NCI-H2196 treated with DMSO at 0.1 percent for 48 hours (cell line): ENCODE measurements around the gene MYL5.
"Not testable (repeated sequence)": the region's sequence is repeated elsewhere in the genome, so short reads cannot be mapped to it uniquely, and the experiment has no call there.

Source experiments
- DNase-seq: peaks from one replicate; lab custom pipeline; 2025; ENCODE audit not compliant: unreplicated experiment; lab: John Stamatoyannopoulos, UW

The MYL5 gene

GRCh38 chr4:723751-724530 lies 49.6 kb downstream of the MYL5 start:
- DNase-seq, result no peak

DNA sequence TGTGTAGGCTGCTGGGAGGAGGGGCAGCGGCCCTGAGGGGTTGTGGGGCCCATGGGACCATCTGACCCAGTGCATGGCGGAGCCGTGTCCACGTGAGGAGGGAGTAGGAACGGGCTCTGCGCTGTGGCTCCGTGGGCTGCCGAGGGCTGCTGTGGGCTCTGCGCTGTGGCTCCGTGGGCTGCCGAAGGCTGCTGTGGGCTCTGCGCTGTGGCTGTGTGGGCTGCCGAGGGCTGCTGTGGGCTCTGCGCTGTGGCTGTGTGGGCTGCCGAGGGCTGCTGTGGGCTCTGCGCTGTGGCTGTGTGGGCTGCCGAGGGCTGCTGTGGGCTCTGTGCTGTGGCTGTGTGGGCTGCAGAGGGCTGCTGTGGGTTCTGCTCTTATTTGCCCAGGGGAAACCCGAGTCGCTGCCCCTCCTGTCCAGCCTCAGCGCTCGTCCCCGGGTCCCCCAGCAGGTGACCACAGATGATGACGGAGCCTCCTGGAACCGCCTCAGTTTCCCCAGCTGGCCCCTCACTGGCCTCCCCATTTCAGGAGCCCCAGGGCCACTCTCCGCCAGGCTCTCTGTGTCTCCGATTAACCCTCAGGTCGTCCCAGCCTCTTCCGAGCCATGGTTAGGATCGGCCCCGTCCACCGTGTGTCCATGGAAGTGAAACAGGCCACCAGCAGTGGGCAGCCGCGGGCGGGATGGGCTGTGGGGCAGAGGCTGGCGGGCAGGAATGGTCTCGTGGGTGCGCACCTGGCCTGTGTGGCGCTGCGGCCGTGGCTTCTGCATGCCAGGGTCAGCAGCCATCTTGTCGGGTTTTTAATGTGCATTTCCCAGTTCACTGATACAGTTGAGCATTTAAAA lies 51.3 kb downstream of the MYL5 start:
- no peak for DNase-seq

DNA sequence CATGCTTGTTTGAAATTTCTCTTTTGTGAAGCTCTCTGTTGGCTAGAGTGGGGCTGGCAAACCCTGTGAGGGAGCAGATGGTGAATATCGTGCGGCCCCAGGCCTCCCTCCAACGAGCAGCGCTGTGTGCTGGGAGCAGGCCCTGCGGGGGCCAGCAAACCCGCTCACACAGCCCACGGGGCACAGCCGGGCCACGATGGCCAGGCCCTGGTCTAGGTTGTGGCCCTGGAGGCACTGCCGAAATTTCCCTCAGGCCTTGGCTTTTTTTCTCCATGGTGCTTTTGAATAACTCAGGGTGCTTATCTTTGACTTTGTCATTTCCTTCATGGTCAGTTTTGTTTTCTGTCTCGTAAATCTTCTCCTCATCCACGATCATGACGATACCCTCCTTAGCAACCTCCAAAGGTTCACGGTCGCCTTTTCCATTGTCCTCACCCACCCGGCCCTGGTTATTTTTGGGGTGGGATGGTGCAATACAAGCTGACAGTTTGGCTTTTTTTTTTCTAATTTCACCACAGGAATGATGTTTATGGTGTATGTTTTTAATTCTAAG lies 52.0 kb downstream of the MYL5 start:
- no peak for DNase-seq

DNA sequence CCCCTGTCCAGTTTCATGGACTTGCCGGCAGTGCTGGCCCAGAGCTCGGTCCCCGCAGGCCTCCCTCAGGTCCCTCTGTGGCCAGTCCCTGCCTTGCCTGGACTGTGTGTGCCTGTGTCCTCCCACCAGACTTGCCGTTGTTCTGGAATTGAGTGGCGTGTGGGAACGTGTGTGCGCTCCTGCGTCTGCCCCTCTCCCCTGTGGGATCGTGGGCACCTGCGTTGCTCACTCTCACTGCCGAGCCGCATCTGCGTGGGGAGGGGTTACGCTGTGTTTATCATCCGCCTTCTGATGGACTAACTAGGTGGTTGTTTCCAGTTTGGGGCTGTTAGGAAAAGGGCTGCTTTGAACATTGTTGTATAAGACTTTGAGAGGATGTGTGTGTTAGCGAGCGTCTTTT lies 52.5 kb downstream of the MYL5 start:
- no peak for DNase-seq

DNA sequence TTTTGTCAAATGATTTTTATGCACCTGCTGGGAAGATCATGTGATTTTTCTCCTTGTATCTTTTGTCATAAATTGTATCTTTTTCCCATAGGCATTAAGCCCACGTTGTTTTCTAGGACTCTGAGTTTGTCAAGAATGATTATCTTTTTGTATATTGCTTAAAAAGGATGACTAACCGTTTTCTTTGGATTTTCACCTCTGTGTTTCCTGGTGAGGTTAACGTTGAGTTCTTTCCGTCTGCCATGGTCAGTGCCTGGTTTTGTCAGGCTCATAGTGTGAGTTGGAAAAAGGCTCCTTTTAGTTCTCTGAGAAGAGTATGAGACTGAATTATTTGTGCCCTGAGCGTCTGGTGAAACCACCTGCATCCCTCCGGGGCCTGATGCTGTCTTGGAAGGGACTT lies 53.2 kb downstream of the MYL5 start:
- DNase-seq, result no peak

- no peak for DNase-seq
These were observed 55.3 kb downstream of the MYL5 start for GRCh38 chr4:729336-730315.

GRCh38 chr4:730511-730910 lies 56.2 kb downstream of the MYL5 start:
- no peak for DNase-seq

GRCh38 chr4:730946-731904 lies 56.9 kb downstream of the MYL5 start:
- not testable (repeated sequence) for DNase-seq
